Endodermal cell (in vitro differentiated cells): ENCODE data around the gene ZNF354C. TPM values are rescaled to one million over a fixed set of nuclear protein-coding genes. Genes with fewer than 3 reads are reported as not detected.

ENCODE experiments used
- DNase-seq: peaks from one replicate; pipeline ENCODE4 v3.0.0-alpha.2; 2017
- H3K27ac ChIP-seq: 2 replicates; pipeline ENCODE4 v1.5.1; 2013; ENCODE audit warnings: mild to moderate bottlenecking, low read depth, low read length, moderate library complexity
- H3K27me3 ChIP-seq: 2 replicates; pipeline ENCODE4 v1.6.1; 2013; ENCODE audit warnings: mild to moderate bottlenecking, low read length, moderate library complexity; ENCODE audit not compliant: insufficient read depth, control insufficient read depth, poor library complexity, severe bottlenecking
- H3K36me3 ChIP-seq: 2 replicates; pipeline ENCODE4 v1.7.0; 2013; ENCODE audit warnings: mild to moderate bottlenecking, low read length, moderate library complexity; ENCODE audit not compliant: control insufficient read depth, insufficient read depth
- H3K4me1 ChIP-seq: one replicate; pipeline ENCODE4 v1.7.0; 2013; ENCODE audit warnings: low read length; ENCODE audit not compliant: control insufficient read depth, insufficient read depth
- H3K4me3 ChIP-seq: 2 replicates; pipeline ENCODE4 v1.5.1; 2013; ENCODE audit warnings: mild to moderate bottlenecking, low read length, moderate library complexity
- H3K9ac ChIP-seq: 2 replicates; pipeline ENCODE4 v1.6.1; 2013; ENCODE audit warnings: mild to moderate bottlenecking, low read length, moderate library complexity; ENCODE audit not compliant: poor library complexity, severe bottlenecking; ENCODE audit errors: extremely low read depth
- H3K9me3 ChIP-seq: 2 replicates; pipeline ENCODE4 v1.6.1; 2013; ENCODE audit warnings: mild to moderate bottlenecking, low read length, moderate library complexity; ENCODE audit not compliant: control insufficient read depth
- H3K27ac Mint-ChIP-seq: 2 replicates; pipeline ENCODE4 v1.8.0; 2020; ENCODE audit warnings: mixed read lengths
- H3K27me3 Mint-ChIP-seq: 2 replicates; pipeline ENCODE4 v1.8.0; 2021; ENCODE audit warnings: mild to moderate bottlenecking, mixed read lengths; ENCODE audit not compliant: insufficient read depth
- H3K36me3 Mint-ChIP-seq: 2 replicates; pipeline ENCODE4 v1.8.0; 2020; ENCODE audit warnings: low read depth, mixed read lengths
- H3K4me1 Mint-ChIP-seq: 2 replicates; pipeline ENCODE4 v1.8.0; 2020; ENCODE audit warnings: mixed read lengths
- H3K4me3 Mint-ChIP-seq: 2 replicates; pipeline ENCODE4 v1.8.0; 2020; ENCODE audit warnings: mild to moderate bottlenecking, moderate library complexity, mixed read lengths
- H3K9me3 Mint-ChIP-seq: 2 replicates; pipeline ENCODE4 v1.8.0; 2020; ENCODE audit warnings: mild to moderate bottlenecking, mixed read lengths
- WGBS, 2 experiments: methylation state at CpG; one replicate each; pipeline versions ENCODE4 v1.1.5 to v1.1.7; 2013; ENCODE audit warnings: missing lambda C conversion rate in 2 of 2, mixed read lengths in 1 of 2; ENCODE audit not compliant: insufficient coverage in 1 of 2, insufficient read length in 1 of 2; 5-methylcytosine and 5-hydroxymethylcytosine counted together
- total RNA-seq, 2 donors: library from RNA; stranded (reverse); fragmentation: NEBNext Ultra II Directional in 1 of 2; extraction: Animal tissue kit (Norgen Biotek cat#: 25700) in 1 of 2; gene quantifications; 2 replicates in 1 of 2; 3 replicates in 1 of 2; pipeline ENCODE4 v1.2.1, GENCODE V29; 2021
- TF ChIP-seq, protein P1 (sequence below): fragments of 200-600 bp; sonication (generic); conservative IDR thresholded peaks from 2 replicates; pipeline ENCODE4 v1.5.0; 2021; ENCODE audit warnings: antibody characterized with exemption, mild to moderate bottlenecking

ZNF354C gene
- total RNA-seq, 2 donors from 2014 or later: 3.4 to 4.8 TPM

DNA sequence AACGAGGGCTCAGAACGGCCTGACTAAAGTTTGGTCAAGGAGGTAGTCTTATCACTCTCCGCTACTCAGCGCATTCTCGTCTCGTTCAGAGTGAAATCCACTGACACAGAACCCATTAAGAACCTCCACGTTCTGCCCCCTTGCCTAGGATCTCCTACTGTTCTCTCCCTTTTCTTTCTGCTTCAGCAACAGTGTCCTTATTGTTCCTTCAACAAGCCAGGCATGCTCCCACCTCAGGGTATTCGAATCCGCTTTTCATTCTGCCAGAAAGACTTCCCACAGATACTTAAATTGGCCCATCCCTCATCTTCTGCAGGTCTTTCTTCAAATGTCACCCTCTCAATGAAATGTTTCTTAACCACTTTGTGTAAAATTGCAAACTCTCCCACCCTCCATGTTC, 4.3 kb upstream of the ZNF354C start:
- TF ChIP-seq, protein P1, sequence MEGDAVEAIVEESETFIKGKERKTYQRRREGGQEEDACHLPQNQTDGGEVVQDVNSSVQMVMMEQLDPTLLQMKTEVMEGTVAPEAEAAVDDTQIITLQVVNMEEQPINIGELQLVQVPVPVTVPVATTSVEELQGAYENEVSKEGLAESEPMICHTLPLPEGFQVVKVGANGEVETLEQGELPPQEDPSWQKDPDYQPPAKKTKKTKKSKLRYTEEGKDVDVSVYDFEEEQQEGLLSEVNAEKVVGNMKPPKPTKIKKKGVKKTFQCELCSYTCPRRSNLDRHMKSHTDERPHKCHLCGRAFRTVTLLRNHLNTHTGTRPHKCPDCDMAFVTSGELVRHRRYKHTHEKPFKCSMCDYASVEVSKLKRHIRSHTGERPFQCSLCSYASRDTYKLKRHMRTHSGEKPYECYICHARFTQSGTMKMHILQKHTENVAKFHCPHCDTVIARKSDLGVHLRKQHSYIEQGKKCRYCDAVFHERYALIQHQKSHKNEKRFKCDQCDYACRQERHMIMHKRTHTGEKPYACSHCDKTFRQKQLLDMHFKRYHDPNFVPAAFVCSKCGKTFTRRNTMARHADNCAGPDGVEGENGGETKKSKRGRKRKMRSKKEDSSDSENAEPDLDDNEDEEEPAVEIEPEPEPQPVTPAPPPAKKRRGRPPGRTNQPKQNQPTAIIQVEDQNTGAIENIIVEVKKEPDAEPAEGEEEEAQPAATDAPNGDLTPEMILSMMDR: no peak
- H3K27ac ChIP-seq: no peak overlapping the region
- peaks cover 72% of the 10 kb centered on the region for H3K9me3 Mint-ChIP-seq
- H3K27me3 ChIP-seq: no peaks in the 10 kb centered on the region
- H3K36me3 Mint-ChIP-seq: no peaks in the 10 kb centered on the region
- no peaks in the 10 kb centered on the region for H3K36me3 ChIP-seq
- no peaks in the 10 kb centered on the region for H3K4me1 ChIP-seq
- no peak overlapping the region for H3K27ac Mint-ChIP-seq
- no peak overlapping the region for H3K4me3 Mint-ChIP-seq
- peaks cover 24% of the 10 kb centered on the region for H3K9me3 ChIP-seq
- no peak overlapping the region for H3K9ac ChIP-seq
- peaks cover 16% of the 10 kb centered on the region for H3K27me3 Mint-ChIP-seq
- 79 to 80% methylated on average over 7 to 9 of the region's 9 CpGs for WGBS, 2 experiments
- no peak overlapping the region for H3K4me3 ChIP-seq
- no peaks in the 10 kb centered on the region for H3K4me1 Mint-ChIP-seq
- DNase-seq: no peak

DNA sequence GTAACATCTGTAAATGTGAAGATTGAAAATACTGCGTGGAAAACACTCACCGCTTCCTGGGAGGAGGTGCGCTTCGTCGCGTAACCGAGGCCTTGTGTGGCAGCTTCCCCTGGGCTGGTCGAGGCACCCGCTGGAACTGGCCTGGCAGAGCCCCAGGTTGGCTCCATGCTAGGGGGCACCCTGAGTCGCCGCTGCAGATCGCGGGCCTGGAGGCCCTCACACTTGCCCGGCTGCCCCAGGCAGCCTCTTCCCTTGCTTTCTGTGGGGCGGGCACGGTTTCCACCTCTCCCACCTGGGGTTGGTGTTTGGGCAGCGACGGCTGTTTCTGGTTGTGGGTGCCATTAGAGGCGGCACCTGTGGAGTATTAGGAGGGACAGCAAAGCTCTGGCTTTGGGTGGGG, 852 bp downstream of the ZNF354C start:
- peak overlapping the region; percentile 63 for H3K4me3 Mint-ChIP-seq
- H3K36me3 Mint-ChIP-seq: peaks cover 39% of the 10 kb centered on the region
- peaks cover 79% of the 10 kb centered on the region for H3K9me3 Mint-ChIP-seq
- no peak overlapping the region for H3K27ac ChIP-seq
- DNase-seq: no peak
- no peaks in the 10 kb centered on the region for H3K4me1 ChIP-seq
- peak overlapping the region; percentile 83 for H3K4me3 ChIP-seq
- peaks cover 15% of the 10 kb centered on the region for H3K27me3 Mint-ChIP-seq
- H3K9me3 ChIP-seq: peaks cover 57% of the 10 kb centered on the region
- H3K4me1 Mint-ChIP-seq: no peaks in the 10 kb centered on the region
- TF ChIP-seq, protein P1: no peak
- peaks cover 4% of the 10 kb centered on the region for H3K36me3 ChIP-seq
- 93 to 95% methylated on average over 10 to 19 of the region's 19 CpGs for WGBS, 2 experiments
- peak overlapping the region; percentile 23 for H3K9ac ChIP-seq
- H3K27ac Mint-ChIP-seq: no peak overlapping the region
- no peaks in the 10 kb centered on the region for H3K27me3 ChIP-seq

DNA sequence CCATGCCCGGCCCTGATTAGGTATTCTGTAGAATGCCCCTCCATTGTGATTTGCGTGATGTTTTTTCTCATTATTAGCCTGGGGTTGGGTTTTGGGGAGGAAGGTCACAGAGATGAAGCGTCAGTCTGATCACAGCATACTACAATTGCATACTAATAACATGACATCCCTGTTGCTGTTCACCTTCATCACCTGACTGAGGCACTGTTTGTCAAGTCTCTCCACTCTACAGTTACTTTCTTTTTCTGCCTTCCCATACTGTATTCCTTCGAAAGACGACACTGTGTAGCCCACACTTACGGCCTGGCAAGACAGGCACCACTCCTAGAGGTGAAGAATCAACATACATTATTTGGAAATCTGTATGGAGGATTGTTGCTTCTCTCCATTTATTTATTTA, 5.5 kb downstream of the ZNF354C start:
- H3K9ac ChIP-seq: no peak overlapping the region
- no peak overlapping the region for H3K4me3 ChIP-seq
- peaks cover 93% of the 10 kb centered on the region for H3K9me3 Mint-ChIP-seq
- TF ChIP-seq, protein P1: no peak
- H3K27ac ChIP-seq: no peak overlapping the region
- no peak overlapping the region for H3K27ac Mint-ChIP-seq
- peaks cover 82% of the 10 kb centered on the region for H3K36me3 Mint-ChIP-seq
- no peaks in the 10 kb centered on the region for H3K4me1 ChIP-seq
- 80 to 81% methylated on average over 1 to 6 of the region's 6 CpGs for WGBS, 2 experiments
- peaks cover 77% of the 10 kb centered on the region for H3K9me3 ChIP-seq
- H3K4me3 Mint-ChIP-seq: no peak overlapping the region
- H3K4me1 Mint-ChIP-seq: no peaks in the 10 kb centered on the region
- H3K36me3 ChIP-seq: peaks cover 7% of the 10 kb centered on the region
- H3K27me3 ChIP-seq: no peaks in the 10 kb centered on the region
- no peak for DNase-seq
- peaks cover 7% of the 10 kb centered on the region for H3K27me3 Mint-ChIP-seq
